Omental fat pad (tissue), 4 donors: ENCODE results near the gene FSTL4. TPM values are rescaled to one million over a fixed set of nuclear protein-coding genes. Genes with fewer than 3 reads are reported as not detected.

Source experiments
- ATAC-seq: fragments of 150-250 bp; one replicate; pipeline ENCODE4 v1.9.1; 2016; ENCODE audit warnings: mild to moderate bottlenecking, moderate library complexity; ENCODE audit not compliant: low FRiP score
- DNase-seq: peaks from one replicate; pipeline ENCODE4 v3.0.0-alpha.2; 2019; ENCODE audit warnings: low spot score
- total RNA-seq, 4 donors: library from RNA; depleted of rRNA; stranded (reverse); fragments of >200 nt; gene quantifications; one replicate each; pipeline ENCODE4 v1.1.0, GENCODE V29; 2016
- TF ChIP-seq, protein P1 (sequence below), 3 donors: fragments of 450-650 bp; IDR thresholded peaks; one replicate each; pipeline ENCODE4 v1.5.1; 2016 to 2017; ENCODE audit warnings: antibody characterized with exemption in 3 of 3, mild to moderate bottlenecking in 3 of 3, moderate library complexity in 2 of 3

FSTL4 gene
- total RNA-seq, 4 donors from 2014 or later, result 0.32 TPM; not detected in 3

DNA sequence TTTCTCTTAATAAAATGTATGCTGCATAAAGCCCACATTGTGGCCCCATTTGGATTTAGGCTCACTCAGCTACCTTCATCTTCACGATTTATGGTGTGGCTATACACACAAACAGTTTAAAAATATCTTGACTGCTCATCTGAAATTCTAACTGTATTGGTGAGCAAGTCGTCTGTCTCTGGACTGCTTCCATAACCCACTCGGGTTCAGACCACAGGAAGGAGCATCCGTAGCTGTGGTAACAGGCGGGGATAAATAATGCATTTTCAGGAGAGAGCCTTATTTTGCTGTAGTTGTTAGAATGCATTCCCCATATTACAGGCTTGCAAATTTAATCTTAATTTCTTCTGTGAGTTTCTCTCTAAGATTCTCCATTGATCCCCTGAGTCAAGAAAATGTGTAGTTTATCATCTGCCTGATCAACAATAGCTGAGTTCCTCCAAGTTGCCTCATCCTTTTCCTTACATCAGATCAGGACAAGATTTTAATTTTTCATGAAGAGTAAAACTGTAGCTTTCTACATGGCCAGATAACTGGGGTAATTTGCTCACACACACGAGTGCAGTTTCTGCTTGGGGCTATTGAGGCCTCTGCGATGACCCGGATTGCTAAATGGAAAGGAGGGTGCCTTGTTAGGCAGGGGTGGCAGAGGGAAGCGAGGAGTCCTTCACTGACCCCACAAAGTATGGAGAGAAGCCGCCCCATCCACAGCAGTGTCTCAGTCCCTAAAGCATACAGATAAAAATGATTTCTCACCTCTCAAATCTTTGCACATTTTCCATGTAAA is 133.9 kb downstream of the FSTL4 start:
- ATAC-seq (no peak), DNase-seq (no peak)
- TF ChIP-seq, protein P1, sequence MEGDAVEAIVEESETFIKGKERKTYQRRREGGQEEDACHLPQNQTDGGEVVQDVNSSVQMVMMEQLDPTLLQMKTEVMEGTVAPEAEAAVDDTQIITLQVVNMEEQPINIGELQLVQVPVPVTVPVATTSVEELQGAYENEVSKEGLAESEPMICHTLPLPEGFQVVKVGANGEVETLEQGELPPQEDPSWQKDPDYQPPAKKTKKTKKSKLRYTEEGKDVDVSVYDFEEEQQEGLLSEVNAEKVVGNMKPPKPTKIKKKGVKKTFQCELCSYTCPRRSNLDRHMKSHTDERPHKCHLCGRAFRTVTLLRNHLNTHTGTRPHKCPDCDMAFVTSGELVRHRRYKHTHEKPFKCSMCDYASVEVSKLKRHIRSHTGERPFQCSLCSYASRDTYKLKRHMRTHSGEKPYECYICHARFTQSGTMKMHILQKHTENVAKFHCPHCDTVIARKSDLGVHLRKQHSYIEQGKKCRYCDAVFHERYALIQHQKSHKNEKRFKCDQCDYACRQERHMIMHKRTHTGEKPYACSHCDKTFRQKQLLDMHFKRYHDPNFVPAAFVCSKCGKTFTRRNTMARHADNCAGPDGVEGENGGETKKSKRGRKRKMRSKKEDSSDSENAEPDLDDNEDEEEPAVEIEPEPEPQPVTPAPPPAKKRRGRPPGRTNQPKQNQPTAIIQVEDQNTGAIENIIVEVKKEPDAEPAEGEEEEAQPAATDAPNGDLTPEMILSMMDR (IDR thresholded peaks at IDR 0.05), result no peak

DNA sequence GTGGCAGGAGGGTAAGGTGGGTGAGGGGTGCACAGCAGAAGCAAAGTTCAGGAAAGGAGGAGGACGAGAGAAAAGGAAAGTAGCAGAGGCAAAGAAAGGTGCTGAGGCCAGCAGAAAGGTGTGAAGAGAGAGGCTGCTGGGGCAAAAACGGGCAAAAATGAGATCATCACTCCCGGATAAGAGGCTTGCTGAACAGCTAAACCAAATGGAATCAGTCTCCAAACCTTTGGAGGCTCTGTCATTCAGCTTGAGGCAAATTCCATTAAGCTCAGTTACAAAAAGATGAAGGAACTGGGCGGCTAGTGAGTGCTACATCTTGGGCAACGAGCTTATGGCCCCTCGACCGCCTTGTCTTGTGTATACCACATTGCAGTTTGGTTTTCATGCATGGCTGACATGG is 136.4 kb downstream of the FSTL4 start:
- DNase-seq, result no peak
- no peak for ATAC-seq
- TF ChIP-seq, protein P1 (IDR thresholded peaks at IDR 0.05), result no peak

DNA sequence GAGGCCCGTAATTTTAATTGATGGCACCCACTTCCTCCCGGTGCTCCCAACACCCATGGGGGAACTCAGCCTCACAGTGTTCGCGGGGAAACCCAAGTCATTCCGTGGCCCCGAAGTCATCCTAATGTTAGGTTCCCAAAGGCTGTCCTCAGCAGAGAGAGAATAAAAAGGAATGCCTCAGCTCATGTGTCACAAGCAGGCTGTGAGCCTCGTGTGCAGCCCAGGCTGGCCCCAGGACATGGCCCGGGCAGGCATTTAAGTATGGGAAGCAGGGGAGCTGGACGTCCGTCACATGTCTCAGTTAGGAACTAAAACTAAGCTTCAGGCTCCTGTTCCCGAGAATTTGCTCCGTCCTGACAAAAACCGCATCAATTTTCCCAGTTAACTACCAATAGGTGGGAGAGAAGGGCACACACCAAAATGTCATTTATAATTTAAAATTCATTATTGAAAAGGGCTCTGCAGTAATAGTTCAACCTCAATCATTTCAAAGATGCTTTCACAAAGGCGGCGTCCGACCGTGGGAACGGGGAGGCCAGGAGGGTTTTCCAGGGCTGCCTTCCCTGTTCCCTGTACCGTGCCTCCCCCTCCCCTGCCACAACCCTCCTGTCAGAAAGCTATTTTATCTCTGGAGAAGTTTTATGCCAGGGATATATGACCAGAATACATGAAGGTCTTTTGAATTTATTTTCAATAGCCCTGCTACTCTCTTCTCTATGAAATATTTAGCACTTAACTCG is 137.3 kb downstream of the FSTL4 start:
- ATAC-seq, result no peak
- no peak for DNase-seq
- TF ChIP-seq, protein P1 (IDR thresholded peaks at IDR 0.05), result no peak

DNA sequence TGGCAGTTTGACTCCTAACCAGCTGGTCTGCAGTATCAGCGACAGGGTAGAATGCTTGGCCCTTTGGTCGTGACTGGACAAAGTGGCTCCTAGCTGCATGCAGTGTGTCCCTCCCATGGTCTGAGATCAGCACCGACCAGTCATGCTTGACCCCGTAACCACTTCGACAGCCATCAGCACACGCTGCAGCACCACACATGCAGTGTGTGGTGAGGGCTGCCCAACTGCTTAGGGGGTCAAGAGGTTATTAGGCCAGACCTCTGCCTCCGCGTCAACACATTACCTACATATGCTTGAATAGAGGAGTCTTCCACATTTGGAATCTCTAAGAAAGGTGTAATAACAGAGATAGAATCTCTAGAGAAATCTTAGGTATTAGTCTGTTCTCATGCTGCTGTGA is 139.1 kb downstream of the FSTL4 start:
- no peak for DNase-seq

DNA sequence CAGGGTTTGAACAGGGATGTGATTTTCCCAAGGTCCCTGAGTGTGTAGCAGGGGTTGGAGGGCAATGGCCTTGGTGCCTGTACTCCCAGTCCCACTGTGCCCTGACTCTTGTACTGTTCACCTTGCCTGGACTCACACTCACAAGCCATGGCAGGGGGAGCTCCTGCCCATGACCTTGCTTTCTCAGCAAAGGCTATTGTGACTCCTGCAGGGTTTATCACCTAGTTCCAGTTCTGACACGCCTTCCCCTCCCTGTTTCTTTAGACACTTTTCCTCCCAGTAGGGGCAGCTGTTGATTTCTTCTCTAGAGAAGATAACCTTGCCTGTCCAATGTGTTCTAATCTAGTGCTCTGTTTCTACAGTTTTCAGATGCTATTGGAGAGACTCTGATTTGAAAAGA is 139.5 kb downstream of the FSTL4 start:
- TF ChIP-seq, protein P1 (IDR thresholded peaks at IDR 0.05), result no peak
- DNase-seq (no peak), ATAC-seq (no peak)

More for the DNA sequence above, 139.1 kb downstream of the FSTL4 start:
- ATAC-seq, result no peak
- TF ChIP-seq, protein P1 (IDR thresholded peaks at IDR 0.05), result no peak

DNA sequence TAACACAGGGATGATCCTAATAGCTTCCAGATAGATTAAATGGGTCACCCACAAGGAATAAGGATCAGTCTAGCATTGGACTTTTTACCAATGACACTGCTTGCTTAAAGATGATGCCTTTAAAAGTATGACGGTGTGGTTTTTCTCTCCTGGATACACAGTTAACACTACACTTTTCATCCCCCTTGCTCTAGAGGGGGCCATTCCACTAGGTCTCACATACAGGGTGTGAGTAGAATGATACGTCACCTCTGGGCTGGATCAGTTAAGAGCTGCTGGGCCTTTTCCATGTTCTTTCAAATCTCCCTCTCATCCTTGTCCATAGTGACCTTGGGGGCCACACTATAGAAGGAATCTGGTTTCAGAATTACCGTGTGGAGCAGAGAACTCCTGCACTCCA is 140.6 kb downstream of the FSTL4 start:
- DNase-seq, result no peak
- ATAC-seq, result no peak
- TF ChIP-seq, protein P1 (IDR thresholded peaks at IDR 0.05), result no peak
